HG03095 (cell line): ENCODE results near the gene PRKG1.
"Not testable (repeated sequence)": the region's sequence is repeated elsewhere in the genome, so short reads cannot be mapped to it uniquely, and the experiment has no call there.

ENCODE experiments used
- ATAC-seq: cut with Tn5 transposase; IDR thresholded peaks from one replicate; pipeline ENCODE4 v1.9.1; 2021; ENCODE audit warnings: moderate library complexity; ENCODE audit not compliant: unreplicated experiment

The PRKG1 gene

GRCh38 chr10:51313773-51314478 is 239.6 kb downstream of the PRKG1 start:
- ATAC-seq: no peak

GRCh38 chr10:51314481-51314880 is 240.2 kb downstream of the PRKG1 start:
- no peak for ATAC-seq

GRCh38 chr10:51318399-51319172 is 244.3 kb downstream of the PRKG1 start:
- ATAC-seq: no peak

- no peak for ATAC-seq
Measured at GRCh38 chr10:51319173-51319435, 244.8 kb downstream of the PRKG1 start.

- ATAC-seq: no peak
Measured at GRCh38 chr10:51321300-51321699, 247.0 kb downstream of the PRKG1 start.

GRCh38 chr10:51321980-51322379 is 247.7 kb downstream of the PRKG1 start:
- ATAC-seq: no peak

GRCh38 chr10:51325649-51326048 is 251.4 kb downstream of the PRKG1 start:
- ATAC-seq: no peak

- ATAC-seq: no peak
Measured at GRCh38 chr10:51326174-51326573, 251.9 kb downstream of the PRKG1 start.

- ATAC-seq: no peak
Measured at GRCh38 chr10:51327432-51327831, 253.1 kb downstream of the PRKG1 start.

- no peak for ATAC-seq
Measured at GRCh38 chr10:51340366-51340765, 266.1 kb downstream of the PRKG1 start.

GRCh38 chr10:51340845-51341610 is 266.7 kb downstream of the PRKG1 start:
- ATAC-seq: no peak

GRCh38 chr10:51341745-51342144 is 267.5 kb downstream of the PRKG1 start:
- ATAC-seq: not testable (repeated sequence)

- no peak for ATAC-seq
Measured at GRCh38 chr10:51342381-51342780, 268.1 kb downstream of the PRKG1 start.

GRCh38 chr10:51343391-51343790 is 269.1 kb downstream of the PRKG1 start:
- no peak for ATAC-seq

GRCh38 chr10:51344371-51344770 is 270.1 kb downstream of the PRKG1 start:
- ATAC-seq: no peak

GRCh38 chr10:51348622-51349021 is 274.3 kb downstream of the PRKG1 start:
- no peak for ATAC-seq

- ATAC-seq: no peak
Measured at GRCh38 chr10:51357170-51357569, 282.9 kb downstream of the PRKG1 start.

GRCh38 chr10:51358227-51358626 is 283.9 kb downstream of the PRKG1 start:
- ATAC-seq: no peak

GRCh38 chr10:51363415-51363814 is 289.1 kb downstream of the PRKG1 start:
- ATAC-seq: no peak

- no peak for ATAC-seq
Measured at GRCh38 chr10:51364674-51365073, 290.4 kb downstream of the PRKG1 start.

GRCh38 chr10:51366044-51366443 is 291.8 kb downstream of the PRKG1 start:
- ATAC-seq: no peak

GRCh38 chr10:51367127-51367526 is 292.8 kb downstream of the PRKG1 start:
- no peak for ATAC-seq
